Smooth muscle cell of the umbilical artery (primary cell): ENCODE results near the gene S1PR1. TPM values are rescaled to one million over a fixed set of nuclear protein-coding genes. Genes with fewer than 3 reads are reported as not detected.

Experiments used
- total RNA-seq: library from RNA; depleted of rRNA; stranded (reverse); fragments of >200 nt; gene quantifications from 2 replicates; pipeline ENCODE4 v1.2.3, GENCODE V29; 2014

The S1PR1 gene
- total RNA-seq: 2.7 and 7.9 TPM in 2 replicates

DNA sequence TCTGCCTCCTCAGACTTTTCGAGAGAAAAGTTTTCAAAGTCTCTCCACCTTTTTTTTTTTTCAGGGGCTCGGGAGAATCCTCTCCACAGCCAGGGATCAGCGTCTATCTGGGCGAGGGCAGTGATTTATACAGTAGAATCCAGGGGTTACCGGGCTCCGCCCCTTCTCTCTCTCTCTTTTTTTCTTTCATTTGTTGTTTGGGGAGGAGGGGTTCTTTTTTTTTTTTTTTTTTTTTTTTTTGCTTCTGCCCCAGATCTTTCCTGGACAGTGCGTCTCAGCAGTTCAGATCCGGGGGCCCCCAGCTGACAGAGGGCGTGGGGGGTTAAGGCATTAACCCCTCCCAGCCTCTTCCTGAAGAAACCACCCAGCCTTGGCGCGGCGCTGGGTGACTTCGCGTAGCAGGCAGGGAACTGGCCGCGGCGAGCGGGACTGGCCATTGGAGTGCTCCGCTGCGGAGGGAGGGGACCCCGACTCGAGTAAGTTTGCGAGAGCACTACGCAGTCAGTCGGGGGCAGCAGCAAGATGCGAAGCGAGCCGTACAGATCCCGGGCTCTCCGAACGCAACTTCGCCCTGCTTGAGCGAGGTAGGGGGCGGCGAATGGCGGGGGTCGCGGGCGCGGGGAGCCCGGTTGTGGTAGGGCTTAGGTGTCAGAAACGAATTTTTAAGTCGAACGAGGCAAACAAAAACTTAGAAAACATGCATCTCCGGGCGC is at the start of gene S1PR1:
TSS of gene S1PR1 (plus strand) at position 504 of the 713 bp plus-strand sequence. CDS start 1,966 bp downstream, outside the sequence.

Other genes starting within 250 kb of the S1PR1 start
- 27.8 and 31.8 TPM in 2 replicates for gene DPH5, start 211.2 kb upstream of the S1PR1 start, total RNA-seq